Measurements from ENCODE around the gene FGD4. TPM values are rescaled to one million over a fixed set of nuclear protein-coding genes. Genes with fewer than 3 reads are reported as not detected.
A peak's percentile ranks its signal among the peaks of the same experiment; 100 is the strongest.

Gene FGD4
- 3.4 and 3.5 TPM in 2 replicates for total RNA-seq (2014; rRNA removed; shearing (Covaris generic))
- polyA plus RNA-seq (2016; fragmentation: Nextera tagmentation; extraction: Ambion mirVana): 1.1 and 1.3 TPM in 2 replicates

DNA sequence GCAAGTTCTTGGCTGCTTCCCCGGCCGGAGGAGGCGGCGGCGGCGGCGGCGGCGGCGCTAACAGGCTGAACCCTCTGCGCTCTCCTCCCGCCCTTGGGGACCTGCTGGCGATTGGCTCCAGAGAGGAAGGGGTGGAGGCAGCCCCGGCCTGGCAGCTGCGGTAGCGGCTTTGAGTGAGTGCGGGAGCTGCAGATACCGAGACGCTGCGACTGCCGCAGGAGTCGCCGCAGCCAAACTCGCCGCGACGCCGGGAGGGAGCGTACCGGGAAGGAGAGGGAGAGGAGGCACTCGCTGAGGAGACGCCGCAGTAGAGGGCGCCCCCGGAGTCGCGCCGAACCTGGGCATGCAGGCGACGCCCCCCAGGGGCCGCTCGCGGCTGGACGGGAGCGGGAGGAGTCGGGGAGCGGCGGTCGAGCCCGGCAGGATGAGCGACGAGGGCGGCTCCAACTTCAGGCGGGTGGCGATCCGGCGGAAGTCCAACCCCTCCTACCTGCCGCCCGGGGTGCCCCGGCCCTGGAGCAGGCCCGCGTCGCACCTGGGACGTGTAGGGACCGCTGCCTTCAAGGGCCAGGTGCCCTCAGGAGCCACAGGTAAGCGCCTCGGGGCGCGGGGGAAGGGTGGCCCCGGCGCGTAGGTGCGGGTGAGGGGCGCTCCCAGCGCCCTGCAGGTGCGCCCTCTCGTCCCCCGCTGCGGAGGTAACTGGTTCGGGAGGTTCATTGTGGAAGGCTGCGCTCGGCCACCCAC, at the start of gene FGD4:
TSS of gene FGD4 (plus strand) at position 189 of the 744 bp plus-strand sequence.
- H3K36me3 ChIP-seq (ENCODE audit: low read depth): no peaks in the 10 kb centered on the region
- no peaks in the 10 kb centered on the region for H3K9me2 ChIP-seq (ENCODE audit: insufficient read depth)
- H4K20me1 ChIP-seq (ENCODE audit: insufficient read depth): no peaks in the 10 kb centered on the region
- no peak within 1 kb of the TSS for H3K9ac ChIP-seq
- H3K79me2 ChIP-seq (ENCODE audit: insufficient read depth): no peaks in the 10 kb centered on the region
- peak within 1 kb of the TSS; percentile 50 for H3K4me2 ChIP-seq (ENCODE audit: unreplicated experiment)
- peaks cover 25% of the 10 kb centered on the region for H3K27me3 ChIP-seq (replicated peaks; ENCODE audit: insufficient read depth)
- H3K4me3 ChIP-seq: peak within 1 kb of the TSS; percentile 64
- 2 to 3% methylated on average over 58 to 77 of the region's 82 CpGs for whole genome bisulfite sequencing, 2 experiments (ENCODE audit: low coverage in 1 of 2, low lambda C conversion rate in 2 of 2, missing lambda C conversion rate in 2 of 2)
- in situ Hi-C loops (cut with MboI): no loop called here
- no peak for TF ChIP-seq EZH2phosphoT487 (IDR thresholded peaks at IDR 0.05; ENCODE audit: insufficient read depth, low read depth)
- no peak for TF ChIP-seq EZH2 (IDR thresholded peaks at IDR 0.05; ENCODE audit: insufficient read depth, poor library complexity, severe bottlenecking)
- H3K4me1 ChIP-seq (ENCODE audit: insufficient read depth): no peaks in the 10 kb centered on the region
- H3K9me3 ChIP-seq (ENCODE audit: low read depth): no peaks in the 10 kb centered on the region
- 0 out of 2 replicates have a peak, but pooled peaks cover 3% of the 10 kb centered on the region for H3F3A ChIP-seq (ENCODE audit: insufficient read depth)
- no peak within 1 kb of the TSS for H3K27ac ChIP-seq
- H2AFZ ChIP-seq: peak within 1 kb of the TSS; percentile 62
- peak; percentile 77 for DNase-seq

DNA sequence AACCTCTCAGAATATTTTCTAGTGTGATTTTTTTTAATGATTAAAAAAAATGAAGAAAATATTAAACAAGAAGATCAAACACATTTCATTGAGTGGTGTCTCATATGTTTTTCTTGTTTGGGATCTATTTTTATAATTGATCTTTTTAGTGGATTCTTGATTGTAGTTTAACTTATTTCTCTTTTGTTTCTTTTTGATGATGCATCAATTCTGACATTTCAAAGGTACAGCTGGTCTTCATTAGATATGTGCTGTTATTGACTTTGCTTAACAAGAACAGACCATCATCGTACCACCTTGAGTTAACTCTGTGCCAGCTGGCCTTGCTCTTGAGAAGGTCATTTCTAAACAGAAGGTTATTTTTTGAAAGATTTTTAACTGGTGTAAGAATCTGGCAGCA, 45.8 kb upstream of the FGD4 start:
- Histone ChIP-seq H3K9me2 (ENCODE audit: insufficient read depth) (no peaks in the 10 kb centered on the region), H4K20me1 (ENCODE audit: insufficient read depth) (no peaks in the 10 kb centered on the region), H3K36me3 (ENCODE audit: low read depth) (peaks cover 13% of the 10 kb centered on the region; the same call in 1 of the 2 replicates), H3K9ac (no peak overlapping the region), H3K9me3 (ENCODE audit: low read depth) (no peaks in the 10 kb centered on the region), H3K27ac (no peak overlapping the region), H3K79me2 (ENCODE audit: insufficient read depth) (no peaks in the 10 kb centered on the region), H3K4me2 (ENCODE audit: unreplicated experiment) (no peak overlapping the region), H3K4me3 (no peak overlapping the region), H3K27me3 (replicated peaks; ENCODE audit: insufficient read depth) (no peaks in the 10 kb centered on the region), H2AFZ (no peak overlapping the region), H3F3A (ENCODE audit: insufficient read depth) (no peaks in the 10 kb centered on the region), H3K4me1 (ENCODE audit: insufficient read depth) (no peaks in the 10 kb centered on the region)
- TF ChIP-seq EZH2phosphoT487 (IDR thresholded peaks at IDR 0.05; ENCODE audit: insufficient read depth, low read depth) (no peak), EZH2 (IDR thresholded peaks at IDR 0.05; ENCODE audit: insufficient read depth, poor library complexity, severe bottlenecking) (no peak)
- DNase-seq: no peak
- 18 to 40% methylated on average over 1 of the region's 1 CpG for WGBS, 2 experiments (ENCODE audit: low coverage in 1 of 2, low lambda C conversion rate in 2 of 2, missing lambda C conversion rate in 2 of 2)
- in situ Hi-C loops (cut with MboI): loop anchor here (25.0 kb wide), 1 partner anchor 1659 kb away; the partner anchor contains the start of gene ALG10

DNA sequence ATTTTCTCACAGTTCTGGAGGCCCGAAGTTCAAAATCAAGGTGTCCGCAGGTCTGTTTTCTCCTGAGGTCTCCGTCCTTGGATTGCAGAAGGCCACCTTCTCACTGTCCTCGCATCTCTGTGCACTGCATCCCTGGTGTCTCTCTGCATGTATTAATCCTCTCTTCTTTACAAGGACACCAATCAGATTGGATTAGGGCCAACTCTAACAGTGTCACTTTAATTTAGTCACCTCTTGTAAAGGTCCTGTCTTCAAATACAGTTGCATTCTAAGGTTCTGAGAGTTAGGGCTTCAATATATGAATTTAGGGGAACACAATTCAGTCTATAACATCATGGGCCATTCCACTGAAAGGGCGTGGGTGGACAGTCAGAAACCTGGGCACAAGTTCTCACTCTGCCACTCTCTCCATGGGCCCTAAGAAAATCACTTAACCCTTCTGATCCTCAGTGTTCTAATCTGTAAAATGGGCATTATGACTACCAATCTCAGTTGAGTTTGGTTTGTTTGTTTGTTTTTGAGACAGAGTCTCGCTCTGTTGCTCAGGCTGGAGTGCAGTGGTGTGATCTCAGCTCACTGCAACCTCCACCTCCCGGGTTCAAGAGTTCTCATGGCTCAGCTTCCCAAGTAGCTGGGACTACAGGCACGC, 41.6 kb upstream of the FGD4 start:
- no peaks in the 10 kb centered on the region for H3K27me3 ChIP-seq (replicated peaks; ENCODE audit: insufficient read depth)
- no peaks in the 10 kb centered on the region for H4K20me1 ChIP-seq (ENCODE audit: insufficient read depth)

DNA sequence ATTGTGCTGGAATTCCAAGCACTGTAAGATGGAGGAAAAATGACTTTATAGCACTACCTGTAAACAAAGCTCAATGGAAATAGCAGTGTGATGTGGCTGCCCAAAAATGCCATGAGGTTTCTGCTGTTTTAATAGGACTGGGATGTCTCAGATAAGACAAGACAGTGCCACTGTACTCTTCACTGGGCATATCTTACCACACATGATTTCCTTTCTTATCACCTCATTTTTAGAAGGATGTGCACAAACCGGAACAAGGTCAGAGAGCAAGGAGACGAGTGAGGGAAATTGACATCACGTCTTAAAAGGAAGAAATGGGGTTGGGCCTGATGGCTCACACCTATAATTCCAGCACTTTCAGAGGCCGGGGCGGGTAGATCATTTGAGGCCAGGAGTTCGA, 38.4 kb upstream of the FGD4 start:
- no peaks in the 10 kb centered on the region for H3K9me3 ChIP-seq (ENCODE audit: low read depth)
- H3K4me2 ChIP-seq (ENCODE audit: unreplicated experiment): no peak overlapping the region
- no peaks in the 10 kb centered on the region for H4K20me1 ChIP-seq (ENCODE audit: insufficient read depth)
- in situ Hi-C loops (cut with MboI): loop anchor here (10.0 to 25.0 kb wide), 2 partner anchors 294 to 1651 kb away; partner anchors contain the start of gene ALG10
- peaks cover 7% of the 10 kb centered on the region; the same call in 1 of the 2 replicates for H3K36me3 ChIP-seq (ENCODE audit: low read depth)
- DNase-seq: no peak
- WGBS, 2 experiments (ENCODE audit: low coverage in 1 of 2, low lambda C conversion rate in 2 of 2, missing lambda C conversion rate in 2 of 2): 85 to 88% methylated on average over 6 of the region's 6 CpGs
- TF ChIP-seq EZH2phosphoT487 (IDR thresholded peaks at IDR 0.05; ENCODE audit: insufficient read depth, low read depth) (no peak), EZH2 (IDR thresholded peaks at IDR 0.05; ENCODE audit: insufficient read depth, poor library complexity, severe bottlenecking) (no peak)
- H3K27ac ChIP-seq: no peak overlapping the region
- no peak overlapping the region for H3K4me3 ChIP-seq
- 0 out of 2 replicates have a peak, but pooled peaks cover 4% of the 10 kb centered on the region for H3F3A ChIP-seq (ENCODE audit: insufficient read depth)
- H3K9ac ChIP-seq: no peak overlapping the region
- no peaks in the 10 kb centered on the region for H3K79me2 ChIP-seq (ENCODE audit: insufficient read depth)
- no peaks in the 10 kb centered on the region for H3K9me2 ChIP-seq (ENCODE audit: insufficient read depth)
- no peak overlapping the region for H2AFZ ChIP-seq
- no peaks in the 10 kb centered on the region for H3K27me3 ChIP-seq (replicated peaks; ENCODE audit: insufficient read depth)
- H3K4me1 ChIP-seq (ENCODE audit: insufficient read depth): peaks cover 5% of the 10 kb centered on the region

More for the DNA sequence above, 41.6 kb upstream of the FGD4 start:
- H3K27ac ChIP-seq: no peak overlapping the region
- no peak for TF ChIP-seq EZH2 (IDR thresholded peaks at IDR 0.05; ENCODE audit: insufficient read depth, poor library complexity, severe bottlenecking)
- TF ChIP-seq EZH2phosphoT487 (IDR thresholded peaks at IDR 0.05; ENCODE audit: insufficient read depth, low read depth): no peak
- no peak overlapping the region for H3K4me3 ChIP-seq
- no peaks in the 10 kb centered on the region for H3K4me1 ChIP-seq (ENCODE audit: insufficient read depth)
- H3F3A ChIP-seq (ENCODE audit: insufficient read depth): no peaks in the 10 kb centered on the region
- DNase-seq: no peak
- 96% methylated on average over 8 of the region's 8 CpGs for WGBS, 2 experiments (ENCODE audit: low coverage in 1 of 2, low lambda C conversion rate in 2 of 2, missing lambda C conversion rate in 2 of 2)
- no peaks in the 10 kb centered on the region for H3K79me2 ChIP-seq (ENCODE audit: insufficient read depth)
- no peak overlapping the region for H2AFZ ChIP-seq
- H3K36me3 ChIP-seq (ENCODE audit: low read depth): peaks cover 8% of the 10 kb centered on the region; the same call in 1 of the 2 replicates
- in situ Hi-C loops (cut with MboI): loop anchor here (25.0 kb wide), 1 partner anchor 1655 kb away; the partner anchor contains the start of gene ALG10
- H3K9me2 ChIP-seq (ENCODE audit: insufficient read depth): no peaks in the 10 kb centered on the region
- no peak overlapping the region for H3K4me2 ChIP-seq (ENCODE audit: unreplicated experiment)
- H3K9me3 ChIP-seq (ENCODE audit: low read depth): no peaks in the 10 kb centered on the region
- no peak overlapping the region for H3K9ac ChIP-seq

Measured in GM23248 (cell line).